Measurements from ENCODE around the gene LSS. TPM values are rescaled to one million over a fixed set of nuclear protein-coding genes. Genes with fewer than 3 reads are reported as not detected.
A peak's percentile ranks its signal among the peaks of the same experiment; 100 is the strongest.
"Not testable (repeated sequence)": the region's sequence is repeated elsewhere in the genome, so short reads cannot be mapped to it uniquely, and the experiment has no call there.

Gene LSS
- total RNA-seq, 1 experiment from 2014 or later = 41.3 TPM

DNA sequence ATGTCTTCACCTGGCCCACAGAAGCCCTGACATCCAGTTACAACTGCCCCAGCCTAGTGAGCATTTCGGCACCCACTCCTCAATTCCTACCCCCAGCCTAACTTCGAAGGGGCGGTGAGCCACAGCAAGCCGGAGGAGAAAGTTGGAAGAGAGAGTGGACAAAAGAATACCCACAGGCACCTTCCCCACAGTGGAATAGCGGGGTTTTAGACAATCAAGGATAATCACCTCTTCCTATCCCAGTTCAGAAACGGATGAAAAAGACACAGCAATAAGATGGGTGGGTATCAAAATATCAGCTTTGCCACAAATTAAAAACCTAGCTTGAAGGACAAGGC is 1.3 kb upstream of the LSS start:
- H3K27ac ChIP-seq = no peak overlapping the region
- H3K27me3 ChIP-seq = no peaks in the 10 kb centered on the region
- peak overlapping the region; percentile 90 for H3K4me3 ChIP-seq
- H3K36me3 ChIP-seq = peaks cover 37% of the 10 kb centered on the region
- no peak for DNase-seq
- H3K9me3 ChIP-seq (replicated peaks) = no peaks in the 10 kb centered on the region
- peaks cover 8% of the 10 kb centered on the region for H3K4me1 ChIP-seq

DNA sequence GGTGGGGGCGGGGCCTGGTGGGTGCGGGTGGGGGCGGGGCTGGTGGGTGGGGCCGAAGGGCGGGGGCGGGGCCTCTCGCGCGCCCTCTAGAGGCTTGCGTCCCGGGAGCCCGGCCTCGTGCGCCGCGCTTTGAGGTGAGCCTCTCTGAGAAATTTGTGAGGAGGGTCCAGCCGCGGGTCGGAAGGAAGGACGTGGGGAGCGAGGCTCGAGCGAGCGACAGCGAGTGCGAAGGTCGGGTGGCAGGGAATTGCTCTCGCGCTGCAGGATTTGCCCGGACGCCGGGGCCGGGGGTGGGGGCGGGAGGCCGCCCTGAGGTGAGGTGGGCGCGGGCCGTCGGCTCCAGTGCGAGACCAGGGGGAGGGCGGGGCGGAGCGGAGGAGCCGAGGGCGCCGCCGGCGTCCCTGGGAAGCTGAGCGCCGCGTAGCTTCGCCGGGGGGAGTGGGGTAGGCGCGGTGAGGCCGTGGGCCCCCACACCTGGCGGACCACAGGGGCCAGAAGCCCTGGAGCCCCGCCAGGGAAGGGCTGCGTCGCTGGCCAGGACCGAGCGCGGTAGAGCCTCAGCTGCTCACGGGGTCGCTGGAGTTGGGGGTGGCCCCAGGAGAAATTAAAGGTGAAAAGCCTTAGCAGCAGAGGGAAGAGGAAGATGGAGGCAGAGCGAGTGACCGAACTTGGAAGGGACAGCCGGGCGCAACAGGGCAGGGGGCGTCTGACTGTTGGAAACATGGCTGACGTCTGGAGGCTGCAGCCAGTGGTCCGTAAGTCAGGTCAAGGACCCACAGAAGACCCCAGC is 754 bp upstream of the LSS start:
- Histone ChIP-seq H3K4me1 (peaks cover 8% of the 10 kb centered on the region), H3K27me3 (no peaks in the 10 kb centered on the region), H3K9me3 (replicated peaks) (no peaks in the 10 kb centered on the region), H3K36me3 (peaks cover 33% of the 10 kb centered on the region), H3K27ac (peak overlapping the region; percentile 60), H3K4me3 (peak overlapping the region; percentile 90)
- peak in 1 of 2 experiments; percentile 60 for DNase-seq

DNA sequence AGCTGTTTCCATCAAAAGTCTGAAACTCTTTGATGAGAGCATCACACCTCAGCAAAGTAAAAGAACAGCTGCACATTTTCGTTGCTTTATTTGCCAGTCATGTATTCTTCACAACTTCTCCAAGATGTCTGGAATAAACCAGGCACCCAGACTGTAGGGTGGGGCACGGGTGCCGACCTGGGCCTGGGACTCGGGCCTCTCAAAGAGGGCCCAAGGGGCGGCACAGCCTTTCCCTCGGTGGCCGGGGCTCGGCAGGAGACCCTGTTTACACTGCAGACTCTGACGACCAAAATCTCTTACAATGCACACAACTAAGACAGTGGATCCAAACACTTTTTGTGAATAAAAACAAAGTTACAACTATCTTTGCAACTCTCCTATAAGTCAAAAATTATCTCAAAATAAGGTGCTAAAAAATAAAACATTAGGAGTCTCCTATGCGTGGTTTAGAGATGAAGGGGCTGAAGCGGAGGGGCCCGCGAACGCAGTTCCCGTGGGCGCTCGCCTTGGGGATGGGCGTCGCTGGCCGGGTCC is 696 bp downstream of the LSS start:
- Histone ChIP-seq H3K4me3 (peak overlapping the region; percentile 97), H3K36me3 (peaks cover 20% of the 10 kb centered on the region), H3K27ac (peak overlapping the region; percentile 60; the same call in 1 of the 2 replicates), H3K27me3 (no peaks in the 10 kb centered on the region), H3K9me3 (replicated peaks) (no peaks in the 10 kb centered on the region), H3K4me1 (peaks cover 8% of the 10 kb centered on the region)
- DNase-seq = peak in 1 of 2 experiments; percentile 33

DNA sequence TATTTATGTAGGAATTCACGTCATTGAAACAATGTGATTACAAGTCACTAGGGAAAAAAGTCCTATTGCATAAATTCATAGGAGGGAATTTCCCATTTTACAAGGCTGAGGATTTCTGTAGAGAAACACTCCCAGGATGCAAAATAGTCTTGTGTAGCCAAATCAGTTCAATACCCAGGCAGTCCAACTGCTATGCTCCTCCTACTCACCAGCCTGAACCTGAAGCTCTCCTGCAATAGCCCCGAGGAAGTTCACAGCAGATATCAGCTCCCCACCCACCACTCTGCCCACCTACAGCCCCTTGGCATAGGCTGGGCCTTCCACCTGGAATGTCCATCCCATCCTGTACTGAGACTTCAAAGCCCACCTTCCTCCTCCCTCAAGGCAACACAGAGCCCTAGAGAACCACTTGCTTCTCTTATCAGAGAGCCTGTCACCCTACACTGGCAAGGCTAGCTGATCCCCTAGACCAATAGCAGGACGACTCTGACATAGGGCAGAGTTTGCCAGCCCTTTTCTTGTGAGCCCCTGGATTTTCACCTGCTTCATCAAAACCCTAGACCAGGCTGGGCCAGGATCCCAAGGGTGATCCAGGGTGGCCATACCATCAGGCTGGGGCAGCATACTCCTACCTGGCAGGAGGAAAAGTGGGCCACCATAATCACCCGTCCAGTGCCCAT is 1.5 kb downstream of the LSS start:
- Histone ChIP-seq H3K27ac (no peak overlapping the region), H3K9me3 (replicated peaks) (no peaks in the 10 kb centered on the region), H3K27me3 (no peaks in the 10 kb centered on the region), H3K4me3 (peak overlapping the region; percentile 97), H3K36me3 (peaks cover 16% of the 10 kb centered on the region), H3K4me1 (peaks cover 8% of the 10 kb centered on the region)
- DNase-seq = peak in 1 of 2 experiments; percentile 35

DNA sequence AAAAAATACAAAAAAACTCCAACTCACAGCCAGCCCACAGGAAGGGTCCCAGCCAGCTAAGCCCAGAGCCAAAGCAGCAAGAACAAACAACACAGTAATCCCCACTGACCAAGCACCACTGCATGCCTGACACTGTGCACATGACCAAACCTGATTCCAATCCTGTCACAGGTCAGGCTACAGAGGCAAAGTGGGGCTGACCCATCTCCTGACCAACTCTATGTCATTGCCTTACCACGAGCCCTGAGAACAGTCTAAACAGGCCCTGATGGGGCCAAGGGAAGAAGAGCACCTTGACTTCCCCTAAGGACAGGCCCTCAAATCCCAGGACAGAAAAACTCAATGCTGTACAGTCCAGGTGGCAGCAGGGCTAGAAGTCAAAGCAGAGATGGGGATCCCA is 2.4 kb downstream of the LSS start:
- H3K4me3 ChIP-seq = no peak overlapping the region
- H3K36me3 ChIP-seq = peaks cover 8% of the 10 kb centered on the region; the same call in 1 of the 2 replicates
- no peaks in the 10 kb centered on the region for H3K9me3 ChIP-seq (replicated peaks)
- DNase-seq = no peak
- no peaks in the 10 kb centered on the region for H3K27me3 ChIP-seq
- H3K4me1 ChIP-seq = peaks cover 8% of the 10 kb centered on the region
- no peak overlapping the region for H3K27ac ChIP-seq

DNA sequence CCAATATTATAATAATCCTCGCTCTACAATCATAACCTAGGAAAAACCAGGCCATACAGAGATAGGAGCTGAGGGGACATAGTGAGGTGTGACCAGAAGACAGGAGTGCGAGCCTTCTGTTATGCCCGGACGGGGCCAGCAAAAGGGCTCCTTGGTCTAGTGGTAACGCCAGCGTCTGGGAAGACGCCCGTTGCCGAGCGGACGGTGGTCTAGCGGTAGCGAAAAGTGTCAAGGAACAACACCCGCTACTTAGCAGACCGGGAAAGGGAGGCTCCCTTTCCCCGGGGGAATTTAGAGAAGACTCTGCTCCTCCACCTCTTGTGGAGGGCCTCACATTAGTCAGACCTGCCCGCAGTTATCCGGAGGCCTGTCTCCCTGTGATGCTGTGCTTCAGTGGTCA is 4.9 kb downstream of the LSS start:
- not testable (repeated sequence) for H3K4me3 ChIP-seq; H3K36me3 ChIP-seq; H3K27ac ChIP-seq; DNase-seq; H3K9me3 ChIP-seq (replicated peaks); H3K27me3 ChIP-seq; H3K4me1 ChIP-seq

DNA sequence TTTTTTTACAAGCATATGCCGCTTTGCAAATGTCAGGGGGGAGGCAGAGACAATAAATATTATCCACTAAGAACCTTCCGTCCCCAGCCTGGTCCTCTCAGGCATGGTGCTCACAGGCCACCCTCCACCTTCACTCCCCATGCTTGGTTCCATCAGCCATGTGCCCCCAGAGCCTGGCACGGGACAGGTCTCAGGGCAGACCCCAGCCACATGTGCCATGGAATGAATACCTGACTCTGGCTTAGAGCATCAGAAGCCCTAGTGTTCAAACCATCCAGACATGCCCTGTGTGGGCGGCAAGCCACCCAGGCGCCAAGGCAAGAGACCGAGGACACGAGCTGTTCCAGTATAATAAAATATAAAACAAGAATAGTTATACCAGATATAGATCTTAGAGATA is 5.4 kb downstream of the LSS start:
- Histone ChIP-seq H3K4me1 (peaks cover 8% of the 10 kb centered on the region; the same call in 1 of the 2 replicates), H3K27ac (no peak overlapping the region), H3K9me3 (replicated peaks) (no peaks in the 10 kb centered on the region), H3K27me3 (no peaks in the 10 kb centered on the region), H3K4me3 (no peak overlapping the region), H3K36me3 (0 out of 2 replicates have a peak, but pooled peaks cover 5% of the 10 kb centered on the region)
- no peak for DNase-seq

DNA sequence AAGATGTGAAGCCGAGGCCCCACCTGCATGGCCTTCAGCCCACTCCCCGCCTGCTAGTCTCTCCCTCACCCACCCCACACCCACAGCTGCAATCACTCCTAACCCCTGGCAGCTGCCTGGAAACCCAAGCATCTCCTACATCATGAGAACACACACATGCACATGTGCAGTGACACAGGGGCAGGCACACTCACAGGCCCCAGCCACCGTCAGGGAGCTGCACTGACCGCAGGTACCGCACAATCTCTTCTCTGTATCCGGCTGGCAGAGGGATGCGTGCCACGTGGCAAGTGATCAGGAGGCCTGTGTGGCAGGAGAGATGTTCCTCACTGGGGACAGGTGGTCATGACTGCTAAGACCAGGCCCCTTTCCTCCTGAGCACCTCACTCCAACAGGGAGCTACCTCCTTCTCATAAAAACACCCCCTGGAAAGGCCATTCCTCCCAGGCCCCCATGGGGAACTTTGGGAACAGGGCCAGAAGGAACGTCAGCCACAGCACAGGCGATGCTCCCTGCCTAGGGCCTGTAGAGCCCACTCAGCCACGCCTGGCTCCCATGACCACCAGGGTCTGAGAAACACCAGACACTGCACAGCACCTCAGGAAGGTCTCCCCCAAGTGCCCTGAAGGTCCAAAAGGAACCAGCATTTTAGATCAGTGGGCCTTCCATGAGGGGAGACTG is 6.0 kb downstream of the LSS start:
- no peaks in the 10 kb centered on the region for H3K9me3 ChIP-seq (replicated peaks)
- DNase-seq = no peak
- no peak overlapping the region for H3K4me3 ChIP-seq
- H3K36me3 ChIP-seq = 0 out of 2 replicates have a peak, but pooled peaks cover 5% of the 10 kb centered on the region
- no peak overlapping the region for H3K27ac ChIP-seq
- H3K4me1 ChIP-seq = peaks cover 8% of the 10 kb centered on the region; the same call in 1 of the 2 replicates
- H3K27me3 ChIP-seq = no peaks in the 10 kb centered on the region

DNA sequence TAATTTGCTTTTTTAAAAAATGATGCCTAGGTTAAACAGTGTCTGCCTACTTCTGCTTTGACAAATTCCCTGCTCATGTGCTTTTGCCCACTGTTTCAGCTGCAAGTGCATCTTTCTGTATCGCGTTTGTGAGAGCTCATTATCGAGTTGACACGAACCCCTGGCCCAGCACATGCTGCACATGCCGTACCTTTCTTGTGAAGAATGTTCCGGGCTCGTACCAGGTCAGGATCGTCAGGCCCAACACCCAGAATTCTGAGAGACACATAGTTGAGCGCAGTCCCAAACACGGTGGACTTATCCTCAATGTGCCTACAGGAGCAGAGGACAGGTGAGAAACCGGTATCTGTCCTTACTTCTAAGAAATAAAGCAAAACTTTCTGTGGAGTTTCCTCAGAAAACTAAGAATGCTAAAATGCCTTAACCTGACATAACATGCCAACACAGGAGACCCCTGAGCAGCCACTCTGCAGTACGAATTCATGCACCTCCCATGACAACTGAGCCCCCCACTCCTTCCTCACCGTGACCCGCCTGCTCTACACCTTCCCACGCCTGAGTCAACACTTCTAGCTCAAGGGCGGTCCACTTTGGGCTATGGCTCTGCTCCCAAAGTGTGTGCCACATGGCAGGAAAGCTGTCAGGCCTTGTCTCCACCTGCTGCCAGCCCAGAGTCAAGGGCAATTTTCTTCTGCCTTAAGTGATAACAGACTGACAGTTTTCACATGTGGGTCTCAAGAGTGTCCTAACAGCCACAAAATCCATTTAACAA is 6.7 kb downstream of the LSS start:
- Histone ChIP-seq H3K36me3 (0 out of 2 replicates have a peak, but pooled peaks cover 5% of the 10 kb centered on the region), H3K9me3 (replicated peaks) (no peaks in the 10 kb centered on the region), H3K4me1 (0 out of 2 replicates have a peak, but pooled peaks cover 2% of the 10 kb centered on the region), H3K4me3 (no peak overlapping the region), H3K27ac (no peak overlapping the region), H3K27me3 (no peaks in the 10 kb centered on the region)
- no peak for DNase-seq

DNA sequence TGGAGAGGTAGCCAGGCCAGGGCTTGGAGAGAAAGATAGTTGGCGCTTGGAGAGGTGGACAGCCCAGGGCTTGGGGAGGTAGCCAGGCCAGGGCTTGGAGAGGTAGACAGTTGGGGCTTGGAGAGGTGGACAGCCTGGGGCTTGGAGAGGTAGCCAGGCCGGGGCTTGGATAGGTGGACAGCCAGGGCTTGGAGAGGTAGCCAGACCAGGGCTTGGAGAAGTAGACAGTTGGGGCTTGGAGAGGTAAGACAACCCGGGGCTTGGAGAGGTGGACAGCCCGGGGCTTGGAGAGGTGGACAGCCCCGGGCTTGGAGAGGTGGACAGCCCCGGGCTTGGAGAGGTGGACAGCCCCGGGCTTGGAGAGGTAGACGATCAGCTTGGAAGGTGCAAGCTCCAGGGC is 7.7 kb downstream of the LSS start:
- Histone ChIP-seq H3K9me3 (replicated peaks) (no peaks in the 10 kb centered on the region), H3K27ac (no peak overlapping the region), H3K4me1 (no peaks in the 10 kb centered on the region), H3K36me3 (0 out of 2 replicates have a peak, but pooled peaks cover 5% of the 10 kb centered on the region), H3K4me3 (no peak overlapping the region), H3K27me3 (no peaks in the 10 kb centered on the region)
- DNase-seq = no peak

DNA sequence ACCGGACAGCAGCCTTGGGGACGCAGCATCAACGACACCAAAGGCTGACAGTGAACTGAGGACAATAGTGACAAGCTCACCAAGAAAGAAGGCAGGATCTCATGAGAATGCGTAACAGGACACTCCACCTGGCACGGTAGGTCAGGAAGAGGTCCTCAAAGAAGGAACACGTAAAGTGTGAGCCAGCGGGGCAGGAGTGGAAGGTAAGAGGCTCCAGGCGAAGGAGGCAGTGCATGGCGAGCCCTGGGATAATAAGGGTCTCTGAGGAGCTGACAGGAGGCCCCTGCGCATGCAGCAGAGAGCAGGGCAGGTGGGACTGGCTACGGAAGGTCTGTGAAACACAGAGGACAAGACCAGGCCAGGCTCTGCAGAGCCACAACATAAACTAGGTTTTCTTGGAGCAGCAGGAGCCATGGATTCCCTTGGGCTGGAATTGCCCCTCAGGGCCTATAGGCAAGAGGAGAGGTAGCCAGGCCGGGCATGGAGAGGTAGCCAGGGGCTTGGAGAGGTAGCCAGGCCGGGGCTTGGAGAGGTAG is 8.2 kb downstream of the LSS start:
- H3K4me1 ChIP-seq = no peaks in the 10 kb centered on the region
- H3K27me3 ChIP-seq = no peaks in the 10 kb centered on the region
- DNase-seq = no peak
- H3K36me3 ChIP-seq = 0 out of 2 replicates have a peak, but pooled peaks cover 5% of the 10 kb centered on the region
- H3K9me3 ChIP-seq (replicated peaks) = no peaks in the 10 kb centered on the region
- no peak overlapping the region for H3K27ac ChIP-seq
- no peak overlapping the region for H3K4me3 ChIP-seq

DNA sequence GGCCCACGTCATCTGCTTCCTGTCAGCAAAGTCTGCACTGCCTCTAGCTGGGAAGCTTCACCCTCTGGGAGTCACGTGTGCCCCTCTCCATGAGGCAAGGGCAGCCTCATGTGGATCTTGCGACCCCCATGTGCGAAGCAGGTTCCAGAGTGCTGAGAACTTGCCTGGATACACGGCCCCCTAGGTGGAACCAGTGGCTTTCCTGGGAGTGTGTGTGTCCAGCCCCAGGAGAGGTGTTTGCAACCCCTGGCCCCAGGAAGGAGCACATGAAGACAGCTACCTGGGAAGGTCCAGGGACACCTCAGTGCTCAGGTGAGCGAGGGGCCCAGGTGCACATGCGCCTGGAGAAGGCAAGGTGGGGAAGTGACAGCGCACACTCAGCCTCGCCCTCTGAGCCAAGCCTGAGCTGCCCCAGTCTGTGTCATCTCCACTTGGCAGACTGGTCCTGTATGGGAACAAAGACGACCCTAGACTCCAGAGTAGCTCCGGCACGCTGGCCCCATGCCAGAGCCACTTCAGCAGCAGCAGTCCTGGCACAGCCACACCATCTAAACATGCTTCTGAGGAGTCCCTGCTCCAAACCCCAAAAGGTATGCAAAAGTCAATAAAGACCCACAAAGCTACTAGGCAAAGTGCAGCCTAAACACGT is 8.9 kb downstream of the LSS start:
- H3K36me3 ChIP-seq = 0 out of 2 replicates have a peak, but pooled peaks cover 5% of the 10 kb centered on the region
- no peaks in the 10 kb centered on the region for H3K27me3 ChIP-seq
- no peaks in the 10 kb centered on the region for H3K9me3 ChIP-seq (replicated peaks)
- no peaks in the 10 kb centered on the region for H3K4me1 ChIP-seq
- no peak overlapping the region for H3K4me3 ChIP-seq
- DNase-seq = no peak
- no peak overlapping the region for H3K27ac ChIP-seq

DNA sequence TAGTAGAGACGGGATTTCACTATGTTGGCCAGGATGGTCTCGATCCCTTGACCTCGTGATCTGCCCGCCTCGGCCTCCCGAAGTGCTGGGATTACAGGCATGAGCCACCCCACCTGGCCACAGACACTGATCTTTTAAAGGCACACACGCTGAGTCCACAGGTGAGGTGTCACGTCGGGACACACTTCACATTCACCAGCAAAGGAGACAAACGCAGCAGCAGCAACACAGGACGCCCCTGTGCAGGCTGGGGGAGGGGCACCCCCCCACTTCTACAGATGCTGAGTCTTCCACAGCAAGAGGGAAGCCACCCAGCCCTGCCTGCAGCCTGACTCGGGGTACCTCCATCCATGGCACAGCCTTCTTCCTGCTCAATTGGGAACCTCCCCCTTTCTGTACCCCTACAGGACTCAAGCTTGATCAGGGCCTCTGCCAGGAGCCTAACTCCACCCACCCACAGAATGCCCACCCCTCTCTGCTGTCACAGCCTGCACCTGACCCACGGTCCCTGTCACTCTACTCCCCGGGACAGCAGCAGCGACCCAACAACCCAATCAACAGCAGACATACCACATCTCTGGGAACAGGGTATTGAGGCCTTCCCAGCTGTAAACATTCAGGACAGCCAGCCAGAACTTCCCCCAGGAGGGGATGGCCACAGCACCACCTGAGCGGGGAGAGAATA is 9.5 kb downstream of the LSS start:
- H3K36me3 ChIP-seq = 0 out of 2 replicates have a peak, but pooled peaks cover 5% of the 10 kb centered on the region
- no peak overlapping the region for H3K4me3 ChIP-seq
- H3K27me3 ChIP-seq = no peaks in the 10 kb centered on the region
- no peaks in the 10 kb centered on the region for H3K9me3 ChIP-seq (replicated peaks)
- H3K27ac ChIP-seq = no peak overlapping the region
- DNase-seq = no peak
- H3K4me1 ChIP-seq = no peaks in the 10 kb centered on the region
